GM23338 (cell line): ENCODE measurements around the gene SLC25A13.

Source experiments
- CREB1 ChIP-seq: fragments of 250-450 bp; sonication (Bioruptor Pico); IDR thresholded peaks from 2 replicates; pipeline ENCODE4 v1.5.0; 2020; ENCODE audit warnings: low read depth, mild to moderate bottlenecking, moderate library complexity
- EZH2 ChIP-seq: fragments of 200-600 bp; sonication (generic); IDR thresholded peaks from one replicate; pipeline ENCODE4 v1.8.0; 2017; ENCODE audit warnings: antibody characterized with exemption, mild to moderate bottlenecking, low read depth; ENCODE audit not compliant: unreplicated experiment
- EZH2phosphoT487 ChIP-seq: fragments of 200-600 bp; sonication (generic); IDR thresholded peaks from one replicate; pipeline ENCODE4 v1.8.1; 2018; ENCODE audit warnings: antibody characterized with exemption; ENCODE audit not compliant: unreplicated experiment
- JUNB ChIP-seq: IDR thresholded peaks from one replicate; pipeline ENCODE4 v1.6.1; 2016; ENCODE audit warnings: antibody characterized with exemption; ENCODE audit not compliant: unreplicated experiment
- NANOG ChIP-seq: IDR thresholded peaks from 2 replicates; pipeline ENCODE4 v1.6.1; 2016; ENCODE audit warnings: antibody characterized with exemption, borderline replicate concordance
- POLR2AphosphoS5 ChIP-seq: IDR thresholded peaks from 2 replicates; pipeline ENCODE4 v1.6.1; 2016; ENCODE audit warnings: antibody characterized with exemption, low read depth
- STAT1 ChIP-seq: IDR thresholded peaks from one replicate; pipeline ENCODE4 v1.6.1; 2016; ENCODE audit warnings: antibody characterized with exemption; ENCODE audit not compliant: unreplicated experiment
- ZNF114 ChIP-seq: fragments of 250-450 bp; sonication (Bioruptor Pico); IDR thresholded peaks from 2 replicates; pipeline ENCODE4 v1.5.0; 2020; ENCODE audit warnings: mild to moderate bottlenecking, moderate library complexity
- ZNF331 ChIP-seq: fragments of 250-450 bp; sonication (Bioruptor Pico); IDR thresholded peaks from 2 replicates; pipeline ENCODE4 v1.5.0; 2020; ENCODE audit warnings: low read depth, mild to moderate bottlenecking, moderate library complexity
- TF ChIP-seq, protein P1 (sequence below), 2 experiments: fragments of 200-600 bp in 1 of 2; sonication (generic) in 1 of 2; conservative IDR thresholded peaks; 2 replicates each; pipeline versions ENCODE4 v1.5.1 to v1.6.1; 2016 to 2017; ENCODE audit warnings: antibody characterized with exemption in 2 of 2, low read depth in 2 of 2, mild to moderate bottlenecking in 2 of 2, moderate library complexity in 1 of 2
- TF ChIP-seq, protein P2 (sequence below): IDR thresholded peaks from 2 replicates; pipeline ENCODE4 v1.6.1; 2016; ENCODE audit warnings: antibody characterized with exemption
- TF ChIP-seq, protein P3 (sequence below): IDR thresholded peaks from one replicate; pipeline ENCODE4 v1.6.1; 2018; ENCODE audit warnings: antibody characterized with exemption; ENCODE audit not compliant: unreplicated experiment

DNA sequence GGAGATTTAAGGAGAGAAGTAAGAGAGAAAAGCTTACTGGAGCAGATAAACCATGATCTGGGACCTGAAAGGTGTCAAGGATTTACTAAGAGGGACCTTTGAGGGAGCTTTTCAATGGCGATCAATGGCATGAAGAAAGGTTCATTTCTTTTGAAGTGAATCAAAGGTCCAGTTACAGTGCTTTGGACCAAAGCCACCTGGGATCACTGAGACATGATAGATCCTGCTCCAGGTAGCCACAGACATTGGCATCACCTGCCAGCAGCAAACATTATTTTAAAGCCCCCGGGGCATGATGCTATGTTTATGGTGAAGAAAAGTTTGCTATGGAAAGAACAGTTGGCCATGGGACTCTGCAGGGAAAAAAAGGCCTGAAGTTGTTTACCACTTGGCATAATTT is 109.4 kb downstream of the SLC25A13 start:
- TF ChIP-seq, protein P1, sequence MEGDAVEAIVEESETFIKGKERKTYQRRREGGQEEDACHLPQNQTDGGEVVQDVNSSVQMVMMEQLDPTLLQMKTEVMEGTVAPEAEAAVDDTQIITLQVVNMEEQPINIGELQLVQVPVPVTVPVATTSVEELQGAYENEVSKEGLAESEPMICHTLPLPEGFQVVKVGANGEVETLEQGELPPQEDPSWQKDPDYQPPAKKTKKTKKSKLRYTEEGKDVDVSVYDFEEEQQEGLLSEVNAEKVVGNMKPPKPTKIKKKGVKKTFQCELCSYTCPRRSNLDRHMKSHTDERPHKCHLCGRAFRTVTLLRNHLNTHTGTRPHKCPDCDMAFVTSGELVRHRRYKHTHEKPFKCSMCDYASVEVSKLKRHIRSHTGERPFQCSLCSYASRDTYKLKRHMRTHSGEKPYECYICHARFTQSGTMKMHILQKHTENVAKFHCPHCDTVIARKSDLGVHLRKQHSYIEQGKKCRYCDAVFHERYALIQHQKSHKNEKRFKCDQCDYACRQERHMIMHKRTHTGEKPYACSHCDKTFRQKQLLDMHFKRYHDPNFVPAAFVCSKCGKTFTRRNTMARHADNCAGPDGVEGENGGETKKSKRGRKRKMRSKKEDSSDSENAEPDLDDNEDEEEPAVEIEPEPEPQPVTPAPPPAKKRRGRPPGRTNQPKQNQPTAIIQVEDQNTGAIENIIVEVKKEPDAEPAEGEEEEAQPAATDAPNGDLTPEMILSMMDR (conservative IDR thresholded peaks at IDR 0.05; ENCODE audit: low read depth in 2 of 2): no peak
- TF ChIP-seq POLR2AphosphoS5 (no peak), EZH2phosphoT487 (no peak), EZH2 (no peak), CREB1 (CRISPR knock-in tag) (no peak), ZNF114 (CRISPR knock-in tag) (no peak), STAT1 (no peak), ZNF331 (CRISPR knock-in tag) (no peak), JUNB (no peak), NANOG (no peak)
- TF ChIP-seq, protein P2, sequence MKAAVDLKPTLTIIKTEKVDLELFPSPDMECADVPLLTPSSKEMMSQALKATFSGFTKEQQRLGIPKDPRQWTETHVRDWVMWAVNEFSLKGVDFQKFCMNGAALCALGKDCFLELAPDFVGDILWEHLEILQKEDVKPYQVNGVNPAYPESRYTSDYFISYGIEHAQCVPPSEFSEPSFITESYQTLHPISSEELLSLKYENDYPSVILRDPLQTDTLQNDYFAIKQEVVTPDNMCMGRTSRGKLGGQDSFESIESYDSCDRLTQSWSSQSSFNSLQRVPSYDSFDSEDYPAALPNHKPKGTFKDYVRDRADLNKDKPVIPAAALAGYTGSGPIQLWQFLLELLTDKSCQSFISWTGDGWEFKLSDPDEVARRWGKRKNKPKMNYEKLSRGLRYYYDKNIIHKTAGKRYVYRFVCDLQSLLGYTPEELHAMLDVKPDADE: no peak
- TF ChIP-seq, protein P3, sequence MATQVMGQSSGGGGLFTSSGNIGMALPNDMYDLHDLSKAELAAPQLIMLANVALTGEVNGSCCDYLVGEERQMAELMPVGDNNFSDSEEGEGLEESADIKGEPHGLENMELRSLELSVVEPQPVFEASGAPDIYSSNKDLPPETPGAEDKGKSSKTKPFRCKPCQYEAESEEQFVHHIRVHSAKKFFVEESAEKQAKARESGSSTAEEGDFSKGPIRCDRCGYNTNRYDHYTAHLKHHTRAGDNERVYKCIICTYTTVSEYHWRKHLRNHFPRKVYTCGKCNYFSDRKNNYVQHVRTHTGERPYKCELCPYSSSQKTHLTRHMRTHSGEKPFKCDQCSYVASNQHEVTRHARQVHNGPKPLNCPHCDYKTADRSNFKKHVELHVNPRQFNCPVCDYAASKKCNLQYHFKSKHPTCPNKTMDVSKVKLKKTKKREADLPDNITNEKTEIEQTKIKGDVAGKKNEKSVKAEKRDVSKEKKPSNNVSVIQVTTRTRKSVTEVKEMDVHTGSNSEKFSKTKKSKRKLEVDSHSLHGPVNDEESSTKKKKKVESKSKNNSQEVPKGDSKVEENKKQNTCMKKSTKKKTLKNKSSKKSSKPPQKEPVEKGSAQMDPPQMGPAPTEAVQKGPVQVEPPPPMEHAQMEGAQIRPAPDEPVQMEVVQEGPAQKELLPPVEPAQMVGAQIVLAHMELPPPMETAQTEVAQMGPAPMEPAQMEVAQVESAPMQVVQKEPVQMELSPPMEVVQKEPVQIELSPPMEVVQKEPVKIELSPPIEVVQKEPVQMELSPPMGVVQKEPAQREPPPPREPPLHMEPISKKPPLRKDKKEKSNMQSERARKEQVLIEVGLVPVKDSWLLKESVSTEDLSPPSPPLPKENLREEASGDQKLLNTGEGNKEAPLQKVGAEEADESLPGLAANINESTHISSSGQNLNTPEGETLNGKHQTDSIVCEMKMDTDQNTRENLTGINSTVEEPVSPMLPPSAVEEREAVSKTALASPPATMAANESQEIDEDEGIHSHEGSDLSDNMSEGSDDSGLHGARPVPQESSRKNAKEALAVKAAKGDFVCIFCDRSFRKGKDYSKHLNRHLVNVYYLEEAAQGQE: no peak
